ENCODE measurements around the gene BANP. TPM values are rescaled to one million over a fixed set of nuclear protein-coding genes. Genes with fewer than 3 reads are reported as not detected.

The BANP gene
- total and polyA plus RNA-seq, 4 donors = 7.4 to 35.6 (median 19.7) TPM

GRCh38 chr16:87965417-87965816 is 14.2 kb downstream of the BANP start:
- WGBS, 2 donors = 77 to 82% methylated on average over 11 of the region's 11 CpGs
- no peaks in the 10 kb centered on the region for H3K9me3 ChIP-seq (ENCODE audit: control insufficient read depth, low read length)
- DNase-seq = peak in 1 of 2 donors; percentile 24
- no peak for ATAC-seq (ENCODE audit: low FRiP score)
- intact Hi-C loops (cut with DNase I) = no loop called here
- H3K27ac ChIP-seq (ENCODE audit: low read depth in 1 of 2, low read length in 2 of 2) = no peak overlapping the region
- no peaks in the 10 kb centered on the region for H3K27me3 ChIP-seq (ENCODE audit: control insufficient read depth in 1 of 2, insufficient read depth in 2 of 2, low read length in 1 of 2)
- no peaks in the 10 kb centered on the region for H3K36me3 ChIP-seq (ENCODE audit: control insufficient read depth in 1 of 2, insufficient read depth in 2 of 2, low read length in 1 of 2)
- no peaks in the 10 kb centered on the region for H3K4me1 ChIP-seq (ENCODE audit: control insufficient read depth in 1 of 2, insufficient read depth in 2 of 2, low read length in 2 of 2)
- no peak overlapping the region for H3K4me3 ChIP-seq (ENCODE audit: low read length in 2 of 2)

- peak overlapping the region; percentile 91 to 98 for H3K27ac ChIP-seq (ENCODE audit: low read depth in 1 of 2, low read length in 2 of 2)
- intact Hi-C loops (cut with DNase I) = no loop called here
- DNase-seq = peak in 1 of 2 donors; percentile 40
- no peaks in the 10 kb centered on the region for H3K9me3 ChIP-seq (ENCODE audit: control insufficient read depth, low read length)
- no peaks in the 10 kb centered on the region for H3K36me3 ChIP-seq (ENCODE audit: control insufficient read depth in 1 of 2, insufficient read depth in 2 of 2, low read length in 1 of 2)
- peak; percentile 79 for ATAC-seq (ENCODE audit: low FRiP score)
- WGBS, 2 donors = 42% methylated on average over 5 of the region's 5 CpGs
- no peak overlapping the region for H3K4me3 ChIP-seq (ENCODE audit: low read length in 2 of 2)
- no peaks in the 10 kb centered on the region for H3K27me3 ChIP-seq (ENCODE audit: control insufficient read depth in 1 of 2, insufficient read depth in 2 of 2, low read length in 1 of 2)
- no peaks in the 10 kb centered on the region for H3K4me1 ChIP-seq (ENCODE audit: control insufficient read depth in 1 of 2, insufficient read depth in 2 of 2, low read length in 2 of 2)
Observed at GRCh38 chr16:87966064-87966645, 14.9 kb downstream of the BANP start.

DNA sequence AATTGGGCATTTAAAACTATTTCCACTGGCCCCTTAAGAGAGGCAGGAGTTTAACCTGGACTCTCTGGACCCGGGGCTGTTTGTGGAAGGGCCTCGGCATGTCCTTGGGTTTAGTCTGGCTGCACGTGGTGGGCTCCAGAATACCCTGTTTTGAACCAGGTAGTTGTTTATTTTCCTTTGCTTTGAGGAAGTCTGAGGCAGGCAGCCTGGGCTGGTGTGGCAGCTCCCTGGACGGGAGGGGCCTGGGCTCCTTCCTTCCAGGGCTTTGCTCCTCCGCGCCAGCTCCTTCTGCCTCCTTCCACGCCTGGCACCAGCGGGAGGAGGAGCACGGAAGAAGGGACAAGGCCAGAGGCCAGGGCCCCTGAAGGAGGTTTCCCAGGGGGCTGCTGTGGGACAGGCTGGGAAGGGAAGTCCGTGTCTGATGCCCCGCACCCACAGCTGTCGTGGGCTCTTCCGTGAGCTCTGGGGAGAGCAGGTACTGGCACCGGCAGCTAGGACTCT is 15.5 kb downstream of the BANP start:
- Histone ChIP-seq H3K36me3 (ENCODE audit: control insufficient read depth in 1 of 2, insufficient read depth in 2 of 2, low read length in 1 of 2) (no peaks in the 10 kb centered on the region), H3K9me3 (ENCODE audit: control insufficient read depth, low read length) (no peaks in the 10 kb centered on the region), H3K4me1 (ENCODE audit: control insufficient read depth in 1 of 2, insufficient read depth in 2 of 2, low read length in 2 of 2) (no peaks in the 10 kb centered on the region), H3K27me3 (ENCODE audit: control insufficient read depth in 1 of 2, insufficient read depth in 2 of 2, low read length in 1 of 2) (no peaks in the 10 kb centered on the region), H3K4me3 (ENCODE audit: low read length in 2 of 2) (peak overlapping the region in 1 of 2 donors; percentile 23), H3K27ac (ENCODE audit: low read depth in 1 of 2, low read length in 2 of 2) (peak overlapping the region; percentile 88 to 91)
- ATAC-seq (ENCODE audit: low FRiP score) (peak; percentile 84), DNase-seq (peak; percentile 78 to 84)
- intact Hi-C loops (cut with DNase I) = no loop called here
- 3 to 4% methylated on average over 13 to 14 of the region's 14 CpGs for WGBS, 2 donors

DNA sequence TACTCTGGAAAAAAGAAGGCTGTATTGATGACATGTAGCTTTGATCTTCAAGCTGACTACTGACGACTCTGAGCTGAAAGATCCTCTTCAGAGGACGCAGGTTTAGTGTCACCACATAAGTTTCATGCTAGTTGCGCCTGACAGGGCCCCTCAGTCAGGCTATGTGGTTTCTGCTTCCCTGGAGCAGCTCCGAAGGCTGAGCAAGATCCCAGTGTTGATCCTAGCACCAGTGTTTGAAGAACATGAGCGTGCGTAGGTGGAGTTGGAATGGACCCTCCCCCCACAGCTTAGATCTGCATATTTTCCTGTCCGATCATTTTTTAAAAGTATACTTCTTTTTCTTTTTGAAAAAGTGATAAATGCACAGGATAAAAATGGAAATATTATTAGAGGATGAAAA is 17.3 kb downstream of the BANP start:
- intact Hi-C loops (cut with DNase I) = no loop called here
- H3K4me1 ChIP-seq (ENCODE audit: control insufficient read depth in 1 of 2, insufficient read depth in 2 of 2, low read length in 2 of 2) = no peaks in the 10 kb centered on the region
- H3K27me3 ChIP-seq (ENCODE audit: control insufficient read depth in 1 of 2, insufficient read depth in 2 of 2, low read length in 1 of 2) = no peaks in the 10 kb centered on the region
- ATAC-seq (ENCODE audit: low FRiP score) (no peak), DNase-seq (peak in 1 of 2 donors; percentile 65)
- no peaks in the 10 kb centered on the region for H3K9me3 ChIP-seq (ENCODE audit: control insufficient read depth, low read length)
- H3K4me3 ChIP-seq (ENCODE audit: low read length in 2 of 2) = no peak overlapping the region
- WGBS, 2 donors = 47 to 50% methylated on average over 7 of the region's 7 CpGs
- no peaks in the 10 kb centered on the region for H3K36me3 ChIP-seq (ENCODE audit: control insufficient read depth in 1 of 2, insufficient read depth in 2 of 2, low read length in 1 of 2)
- no peak overlapping the region for H3K27ac ChIP-seq (ENCODE audit: low read depth in 1 of 2, low read length in 2 of 2)

GRCh38 chr16:87970186-87970585 is 19.0 kb downstream of the BANP start:
- H3K4me1 ChIP-seq (ENCODE audit: control insufficient read depth in 1 of 2, insufficient read depth in 2 of 2, low read length in 2 of 2) = no peaks in the 10 kb centered on the region
- intact Hi-C loops (cut with DNase I) = no loop called here
- no peak for ATAC-seq (ENCODE audit: low FRiP score)

DNA sequence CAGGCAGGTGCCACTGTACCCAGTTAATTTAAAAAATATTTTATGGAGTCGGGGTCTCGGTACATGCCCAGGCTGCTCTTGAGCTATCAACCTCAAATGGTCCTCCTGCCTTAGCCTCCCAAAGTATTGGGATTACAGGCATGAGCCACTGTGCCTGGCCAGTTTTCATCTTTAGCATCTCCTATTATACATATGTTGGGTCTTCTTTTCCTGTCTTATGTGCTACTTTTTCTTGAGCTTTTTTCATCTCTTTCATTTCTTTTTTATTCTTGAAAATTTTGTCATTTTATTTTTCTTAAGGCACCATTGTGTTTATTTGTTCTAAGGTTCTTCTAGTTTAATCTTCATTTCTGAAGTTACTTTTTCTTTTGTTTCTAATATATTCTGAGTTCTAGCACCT is 20.7 kb downstream of the BANP start:
- DNase-seq = no peak
- no peaks in the 10 kb centered on the region for H3K9me3 ChIP-seq (ENCODE audit: control insufficient read depth, low read length)

More at GRCh38 chr16:87970186-87970585, 19.0 kb downstream of the BANP start:
- WGBS, 2 donors = 61 to 67% methylated on average over 3 of the region's 3 CpGs
- Histone ChIP-seq H3K9me3 (ENCODE audit: control insufficient read depth, low read length) (no peaks in the 10 kb centered on the region), H3K36me3 (ENCODE audit: control insufficient read depth in 1 of 2, insufficient read depth in 2 of 2, low read length in 1 of 2) (no peaks in the 10 kb centered on the region), H3K27me3 (ENCODE audit: control insufficient read depth in 1 of 2, insufficient read depth in 2 of 2, low read length in 1 of 2) (no peaks in the 10 kb centered on the region), H3K4me3 (ENCODE audit: low read length in 2 of 2) (no peak overlapping the region), H3K27ac (ENCODE audit: low read depth in 1 of 2, low read length in 2 of 2) (no peak overlapping the region)
- no peak for DNase-seq

DNA sequence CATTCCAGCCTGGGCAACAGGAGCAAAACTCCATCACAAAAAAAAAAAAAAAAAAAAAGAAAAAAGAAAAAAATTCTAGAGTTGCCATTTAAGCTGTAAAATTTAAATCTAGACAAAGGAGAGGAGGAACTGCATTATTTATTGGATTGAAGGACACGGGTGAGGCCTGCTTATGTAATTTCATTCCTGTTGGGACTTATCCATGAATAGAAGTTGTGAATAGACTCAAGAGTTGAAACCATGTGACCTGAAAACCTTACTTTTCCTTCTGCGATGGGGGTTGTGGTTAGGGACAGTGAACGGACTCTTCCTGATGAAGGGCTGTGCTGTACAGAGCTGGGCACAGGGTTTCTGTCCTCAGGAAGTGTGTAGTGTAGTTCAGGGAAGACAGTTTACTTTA is 22.5 kb downstream of the BANP start:
- intact Hi-C loops (cut with DNase I) = no loop called here

More for the DNA sequence above, 20.7 kb downstream of the BANP start:
- Histone ChIP-seq H3K4me1 (ENCODE audit: control insufficient read depth in 1 of 2, insufficient read depth in 2 of 2, low read length in 2 of 2) (no peaks in the 10 kb centered on the region), H3K4me3 (ENCODE audit: low read length in 2 of 2) (no peak overlapping the region), H3K36me3 (ENCODE audit: control insufficient read depth in 1 of 2, insufficient read depth in 2 of 2, low read length in 1 of 2) (no peaks in the 10 kb centered on the region), H3K27ac (ENCODE audit: low read depth in 1 of 2, low read length in 2 of 2) (no peak overlapping the region), H3K27me3 (ENCODE audit: control insufficient read depth in 1 of 2, insufficient read depth in 2 of 2, low read length in 1 of 2) (no peaks in the 10 kb centered on the region)
- intact Hi-C loops (cut with DNase I) = no loop called here
- no peak for ATAC-seq (ENCODE audit: low FRiP score)
- 97 to 98% methylated on average over 2 of the region's 2 CpGs for WGBS, 2 donors

GRCh38 chr16:87974178-87974577 is 22.9 kb downstream of the BANP start:
- intact Hi-C loops (cut with DNase I) = no loop called here

More for the DNA sequence above, 22.5 kb downstream of the BANP start:
- Histone ChIP-seq H3K36me3 (ENCODE audit: control insufficient read depth in 1 of 2, insufficient read depth in 2 of 2, low read length in 1 of 2) (no peaks in the 10 kb centered on the region), H3K4me1 (ENCODE audit: control insufficient read depth in 1 of 2, insufficient read depth in 2 of 2, low read length in 2 of 2) (no peaks in the 10 kb centered on the region), H3K27me3 (ENCODE audit: control insufficient read depth in 1 of 2, insufficient read depth in 2 of 2, low read length in 1 of 2) (no peaks in the 10 kb centered on the region), H3K4me3 (ENCODE audit: low read length in 2 of 2) (no peak overlapping the region), H3K27ac (ENCODE audit: low read depth in 1 of 2, low read length in 2 of 2) (no peak overlapping the region), H3K9me3 (ENCODE audit: control insufficient read depth, low read length) (no peaks in the 10 kb centered on the region)
- WGBS, 2 donors = 87 to 94% methylated on average over 3 of the region's 3 CpGs
- ATAC-seq (ENCODE audit: low FRiP score) = no peak
- no peak for DNase-seq

GRCh38 chr16:87976665-87977064 is 25.4 kb downstream of the BANP start:
- WGBS, 2 donors = 7 to 8% methylated on average over 3 of the region's 3 CpGs
- intact Hi-C loops (cut with DNase I) = no loop called here
- Histone ChIP-seq H3K4me1 (ENCODE audit: control insufficient read depth in 1 of 2, insufficient read depth in 2 of 2, low read length in 2 of 2) (no peaks in the 10 kb centered on the region), H3K36me3 (ENCODE audit: control insufficient read depth in 1 of 2, insufficient read depth in 2 of 2, low read length in 1 of 2) (peaks cover 0 to 2% of the 10 kb centered on the region in 2 donors), H3K9me3 (ENCODE audit: control insufficient read depth, low read length) (no peaks in the 10 kb centered on the region), H3K27me3 (ENCODE audit: control insufficient read depth in 1 of 2, insufficient read depth in 2 of 2, low read length in 1 of 2) (no peaks in the 10 kb centered on the region), H3K27ac (ENCODE audit: low read depth in 1 of 2, low read length in 2 of 2) (no peak overlapping the region), H3K4me3 (ENCODE audit: low read length in 2 of 2) (no peak overlapping the region)
- ATAC-seq (ENCODE audit: low FRiP score) (peak; percentile 62), DNase-seq (no peak)

More at GRCh38 chr16:87974178-87974577, 22.9 kb downstream of the BANP start:
- H3K4me1 ChIP-seq (ENCODE audit: control insufficient read depth in 1 of 2, insufficient read depth in 2 of 2, low read length in 2 of 2) = no peaks in the 10 kb centered on the region
- no peaks in the 10 kb centered on the region for H3K9me3 ChIP-seq (ENCODE audit: control insufficient read depth, low read length)
- H3K27me3 ChIP-seq (ENCODE audit: control insufficient read depth in 1 of 2, insufficient read depth in 2 of 2, low read length in 1 of 2) = no peaks in the 10 kb centered on the region
- ATAC-seq (ENCODE audit: low FRiP score) (no peak), DNase-seq (no peak)
- WGBS, 2 donors = 86 to 91% methylated on average over 9 of the region's 9 CpGs
- H3K36me3 ChIP-seq (ENCODE audit: control insufficient read depth in 1 of 2, insufficient read depth in 2 of 2, low read length in 1 of 2) = no peaks in the 10 kb centered on the region
- H3K27ac ChIP-seq (ENCODE audit: low read depth in 1 of 2, low read length in 2 of 2) = no peak overlapping the region
- no peak overlapping the region for H3K4me3 ChIP-seq (ENCODE audit: low read length in 2 of 2)

Measured in aorta (tissue), 5 donors.